Fibroblast of skin of left biceps (primary cell): Measurements from ENCODE around the gene XPO1.
A peak's percentile ranks its signal among the peaks of the same experiment; 100 is the strongest.
"Not testable (repeated sequence)": the region's sequence is repeated elsewhere in the genome, so short reads cannot be mapped to it uniquely, and the experiment has no call there.

Experiments used
- DNase-seq, 2 experiments: peaks; one replicate each; pipeline ENCODE4 v3.0.0-alpha.2; 2013; ENCODE audit warnings: low read depth in 2 of 2

Gene XPO1

GRCh38 chr2:61534926-61535325 is 3.2 kb downstream of the XPO1 start:
- no peak for DNase-seq

GRCh38 chr2:61530749-61531148 is 7.4 kb downstream of the XPO1 start:
- no peak for DNase-seq

GRCh38 chr2:61529944-61530735 is 8.0 kb downstream of the XPO1 start:
- no peak for DNase-seq

- DNase-seq, result no peak
Measured at GRCh38 chr2:61520261-61520660, 17.9 kb downstream of the XPO1 start.

GRCh38 chr2:61512768-61513398 is 25.3 kb downstream of the XPO1 start:
- DNase-seq, result no peak

- DNase-seq, result no peak
Measured at GRCh38 chr2:61510674-61511671, 27.2 kb downstream of the XPO1 start.

GRCh38 chr2:61504949-61505348 is 33.2 kb downstream of the XPO1 start:
- no peak for DNase-seq

- DNase-seq, result no peak
Measured at GRCh38 chr2:61499060-61499459, 39.1 kb downstream of the XPO1 start.

- DNase-seq, result peak in 1 of 2 experiments; percentile 17
Measured at GRCh38 chr2:61493523-61493942, 44.6 kb downstream of the XPO1 start.

- DNase-seq, result no peak
Measured at GRCh38 chr2:61492476-61492875, 45.7 kb downstream of the XPO1 start.

GRCh38 chr2:61485281-61485680 is 52.9 kb downstream of the XPO1 start:
- no peak for DNase-seq

- no peak for DNase-seq
Measured at GRCh38 chr2:61478086-61478485, 60.1 kb downstream of the XPO1 start.

GRCh38 chr2:61476929-61477589 is 61.1 kb downstream of the XPO1 start:
- DNase-seq, result not testable (repeated sequence)

GRCh38 chr2:61471905-61472805 is 66.0 kb downstream of the XPO1 start:
- DNase-seq, result no peak

GRCh38 chr2:61470965-61471904 is 66.9 kb downstream of the XPO1 start, which contains the start of gene USP34:
USP34 (minus strand) TSS chr2:61471087; CDS start chr2:61470692, 395 bp downstream.
- DNase-seq, result peak; percentile 89 to 92

GRCh38 chr2:61470122-61470951 is 67.8 kb downstream of the XPO1 start:
- peak in 1 of 2 experiments; percentile 53 for DNase-seq

- no peak for DNase-seq
Measured at GRCh38 chr2:61469424-61470121, 68.6 kb downstream of the XPO1 start.

GRCh38 chr2:61468231-61468630 is 69.9 kb downstream of the XPO1 start:
- DNase-seq, result not testable (repeated sequence)
